ENCODE measurements around the gene ZNF304. TPM values are rescaled to one million over a fixed set of nuclear protein-coding genes. Genes with fewer than 3 reads are reported as not detected.

The ZNF304 gene
- total RNA-seq: 6.8 TPM
- polyA plus RNA-seq: 1 to 10 TPM; 1.9 to 4.4 (median 2.8) TPM

DNA sequence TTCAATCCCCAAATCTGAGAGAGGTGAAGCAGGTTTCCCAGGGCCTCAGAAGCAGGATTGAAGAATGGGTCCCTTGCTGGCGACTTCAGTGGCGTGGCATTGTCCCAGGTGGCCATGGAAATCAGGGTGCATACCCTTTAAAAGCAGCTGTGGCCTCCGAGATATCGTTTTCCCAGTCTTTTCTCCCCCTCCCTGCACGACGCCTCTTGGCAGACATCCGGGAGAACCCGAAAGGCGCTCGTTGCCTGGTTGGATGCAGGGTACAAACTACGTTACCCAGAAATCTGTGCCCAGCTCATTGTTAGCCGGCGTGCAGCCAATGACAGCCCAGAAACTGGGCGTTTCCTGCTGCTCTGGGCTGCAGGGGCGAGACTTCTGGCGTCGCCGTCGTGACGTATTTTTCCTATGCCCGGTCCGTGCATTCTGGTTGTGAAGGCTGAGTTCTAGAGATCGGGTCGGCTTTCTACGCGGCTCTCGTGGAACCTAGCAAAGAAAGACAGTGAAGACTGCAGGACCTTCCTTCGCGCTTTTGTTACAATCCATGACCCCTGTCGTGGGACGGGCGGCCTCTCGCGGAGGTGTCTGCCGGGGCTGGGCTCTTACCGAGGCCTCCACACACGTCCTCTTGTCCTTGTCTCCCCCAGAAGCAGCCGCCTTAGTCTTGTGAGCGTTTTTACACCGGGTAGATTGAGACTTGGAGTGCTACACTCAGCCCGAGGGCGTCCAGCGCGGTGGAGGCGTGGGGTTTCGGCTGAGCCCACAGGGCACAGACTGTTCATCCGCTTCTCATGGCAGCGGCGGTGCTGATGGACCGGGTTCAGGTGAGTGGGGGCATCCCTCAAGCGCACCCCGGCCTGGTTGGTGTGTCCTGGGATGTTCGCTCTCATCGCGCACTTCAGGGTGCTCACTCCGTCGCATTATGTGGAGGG is at the start of gene ZNF304:
Gene ZNF304, plus strand, starts transcription at position 395 of the 929 bp plus-strand sequence. Its CDS starts 394 bp downstream, at position 789.
- peaks cover 14 to 36% (median 24%) of the 10 kb centered on the region in 4 donors for H3K4me1 Mint-ChIP-seq
- H3K4me3 ChIP-seq (ENCODE audit: low read depth, low read length): peak within 1 kb of the TSS; percentile 88

DNA sequence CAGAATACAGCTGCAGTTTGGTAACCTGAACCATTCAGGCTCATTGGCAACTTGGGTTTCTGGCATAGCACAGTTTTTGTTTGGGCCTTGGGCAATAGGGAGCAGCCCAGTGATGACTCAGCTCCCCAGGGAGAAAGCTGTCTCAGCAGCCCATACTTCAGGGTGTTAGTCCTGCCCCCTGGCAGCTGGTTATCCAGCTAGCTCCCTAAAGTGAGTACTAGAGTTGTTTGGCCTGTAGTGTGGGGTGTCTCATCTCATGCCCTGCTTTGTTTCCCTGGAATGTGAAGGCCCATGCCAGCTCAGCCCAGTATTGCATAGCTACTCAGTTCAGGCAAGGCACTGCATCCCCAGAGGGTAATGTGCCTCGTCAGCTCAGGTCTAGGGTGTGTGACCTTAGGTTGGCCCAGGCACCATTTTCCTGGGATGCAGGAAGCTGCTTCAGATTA is 49.0 kb upstream of the ZNF304 start:
- Histone ChIP-seq H3K27me3 (ENCODE audit: control insufficient read depth, insufficient read depth, low read length) (no peaks in the 10 kb centered on the region), H3K4me3 (ENCODE audit: low read depth, low read length) (no peak overlapping the region), H3K9me3 (ENCODE audit: control insufficient read depth in 2 of 2, low read length in 2 of 2) (peaks cover 3 to 31% of the 10 kb centered on the region in 2 experiments), H3K4me1 (ENCODE audit: control insufficient read depth, insufficient read depth, low read length, poor library complexity, severe bottlenecking) (no peaks in the 10 kb centered on the region), H3K36me3 (ENCODE audit: control insufficient read depth, insufficient read depth, low read length) (peaks cover 15% of the 10 kb centered on the region), H3K27ac (ENCODE audit: insufficient read depth, low read length, poor library complexity, severe bottlenecking) (no peak overlapping the region)
- H3K9me3 Mint-ChIP-seq: peaks cover 0 to 30% (median 17%) of the 10 kb centered on the region in 7 donors
- peaks cover 48% of the 10 kb centered on the region for H3K36me3 Mint-ChIP-seq
- no peak overlapping the region for H3K27ac Mint-ChIP-seq
- no peaks in the 10 kb centered on the region for H3K27me3 Mint-ChIP-seq
- peaks cover 1 to 10% (median 6%) of the 10 kb centered on the region in 4 donors for H3K4me1 Mint-ChIP-seq
- H3K4me3 Mint-ChIP-seq: no peak overlapping the region
- no peak for DNase-seq
- ATAC-seq (ENCODE audit: low read depth in 2 of 2): no peak

More for the DNA sequence above, at the start of gene ZNF304:
- H3K36me3 Mint-ChIP-seq: peaks cover 45% of the 10 kb centered on the region
- H3K27me3 ChIP-seq (ENCODE audit: control insufficient read depth, insufficient read depth, low read length): no peaks in the 10 kb centered on the region
- peak within 1 kb of the TSS; percentile 38 to 97 (median 93) for H3K27ac Mint-ChIP-seq
- H3K36me3 ChIP-seq (ENCODE audit: control insufficient read depth, insufficient read depth, low read length): peaks cover 38% of the 10 kb centered on the region
- ATAC-seq (ENCODE audit: low read depth in 2 of 2) (peak; percentile 99 to 100), DNase-seq (peak; percentile 72 to 94 (median 81))
- peaks cover 5 to 51% (median 35%) of the 10 kb centered on the region in 7 donors for H3K9me3 Mint-ChIP-seq
- H3K4me3 Mint-ChIP-seq: peak within 1 kb of the TSS; percentile 92 to 96 (median 96)
- peaks cover 16% of the 10 kb centered on the region for H3K4me1 ChIP-seq (ENCODE audit: control insufficient read depth, insufficient read depth, low read length, poor library complexity, severe bottlenecking)
- peaks cover 10% of the 10 kb centered on the region for H3K27me3 Mint-ChIP-seq
- H3K27ac ChIP-seq (ENCODE audit: insufficient read depth, low read length, poor library complexity, severe bottlenecking): peak within 1 kb of the TSS; percentile 49
- peaks cover 37 to 41% of the 10 kb centered on the region in 2 experiments for H3K9me3 ChIP-seq (ENCODE audit: control insufficient read depth in 2 of 2, low read length in 2 of 2)

GRCh38 chr19:57302727-57303401 is 48.2 kb upstream of the ZNF304 start:
- Mint-ChIP-seq H3K36me3 (peaks cover 41% of the 10 kb centered on the region), H3K27ac (no peak overlapping the region), H3K4me1 (peaks cover 0 to 7% (median 5%) of the 10 kb centered on the region in 4 donors), H3K27me3 (no peaks in the 10 kb centered on the region), H3K4me3 (no peak overlapping the region), H3K9me3 (peaks cover 0 to 25% (median 12%) of the 10 kb centered on the region in 7 donors)
- ATAC-seq (ENCODE audit: low read depth in 2 of 2) (no peak), DNase-seq (no peak)
- Histone ChIP-seq H3K4me3 (ENCODE audit: low read depth, low read length) (no peak overlapping the region), H3K27me3 (ENCODE audit: control insufficient read depth, insufficient read depth, low read length) (no peaks in the 10 kb centered on the region), H3K27ac (ENCODE audit: insufficient read depth, low read length, poor library complexity, severe bottlenecking) (no peak overlapping the region), H3K9me3 (ENCODE audit: control insufficient read depth in 2 of 2, low read length in 2 of 2) (peaks cover 3 to 25% of the 10 kb centered on the region in 2 experiments), H3K4me1 (ENCODE audit: control insufficient read depth, insufficient read depth, low read length, poor library complexity, severe bottlenecking) (no peaks in the 10 kb centered on the region), H3K36me3 (ENCODE audit: control insufficient read depth, insufficient read depth, low read length) (peaks cover 15% of the 10 kb centered on the region)

- Histone ChIP-seq H3K36me3 (ENCODE audit: control insufficient read depth, insufficient read depth, low read length) (peaks cover 10% of the 10 kb centered on the region), H3K4me3 (ENCODE audit: low read depth, low read length) (no peak overlapping the region), H3K4me1 (ENCODE audit: control insufficient read depth, insufficient read depth, low read length, poor library complexity, severe bottlenecking) (no peaks in the 10 kb centered on the region), H3K9me3 (ENCODE audit: control insufficient read depth in 2 of 2, low read length in 2 of 2) (peaks cover 3 to 21% of the 10 kb centered on the region in 2 experiments), H3K27me3 (ENCODE audit: control insufficient read depth, insufficient read depth, low read length) (no peaks in the 10 kb centered on the region), H3K27ac (ENCODE audit: insufficient read depth, low read length, poor library complexity, severe bottlenecking) (no peak overlapping the region)
- ATAC-seq (ENCODE audit: low read depth in 2 of 2): no peak
- H3K36me3 Mint-ChIP-seq: peaks cover 25% of the 10 kb centered on the region
- H3K4me1 Mint-ChIP-seq: peaks cover 0 to 4% (median 0%) of the 10 kb centered on the region in 4 donors
- H3K4me3 Mint-ChIP-seq: no peak overlapping the region
- DNase-seq: no peak
- no peaks in the 10 kb centered on the region for H3K27me3 Mint-ChIP-seq
- no peak overlapping the region for H3K27ac Mint-ChIP-seq
- H3K9me3 Mint-ChIP-seq: peaks cover 0 to 28% (median 8%) of the 10 kb centered on the region in 7 donors
These were observed 46.0 kb upstream of the ZNF304 start for GRCh38 chr19:57305056-57305455.

DNA sequence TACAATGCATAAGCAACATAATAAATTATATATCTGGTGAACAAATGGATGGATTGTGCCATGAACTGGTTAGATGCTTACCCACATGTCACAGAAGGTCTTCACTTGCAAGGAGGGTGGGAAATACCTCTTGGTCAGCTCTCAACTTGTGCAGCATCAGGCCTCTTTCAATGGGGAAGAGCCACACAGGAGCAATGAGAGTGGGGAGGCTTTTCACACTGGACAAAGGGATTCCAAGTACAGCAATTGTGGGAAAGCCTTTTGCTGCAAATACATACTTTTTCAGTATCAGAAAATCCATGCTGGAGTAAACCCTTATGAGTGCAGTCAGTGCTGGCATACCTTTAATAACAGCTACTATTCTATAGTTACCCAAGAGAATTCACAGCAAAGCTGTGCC is 42.6 kb upstream of the ZNF304 start:
- Histone ChIP-seq H3K4me1 (ENCODE audit: control insufficient read depth, insufficient read depth, low read length, poor library complexity, severe bottlenecking) (no peaks in the 10 kb centered on the region), H3K36me3 (ENCODE audit: control insufficient read depth, insufficient read depth, low read length) (no peaks in the 10 kb centered on the region), H3K27ac (ENCODE audit: insufficient read depth, low read length, poor library complexity, severe bottlenecking) (no peak overlapping the region), H3K9me3 (ENCODE audit: control insufficient read depth in 2 of 2, low read length in 2 of 2) (peaks cover 2 to 10% of the 10 kb centered on the region in 2 experiments), H3K27me3 (ENCODE audit: control insufficient read depth, insufficient read depth, low read length) (no peaks in the 10 kb centered on the region), H3K4me3 (ENCODE audit: low read depth, low read length) (no peak overlapping the region)
- peaks cover 0 to 16% (median 4%) of the 10 kb centered on the region in 7 donors for H3K9me3 Mint-ChIP-seq
- ATAC-seq (ENCODE audit: low read depth in 2 of 2) (no peak), DNase-seq (no peak)
- H3K36me3 Mint-ChIP-seq: peaks cover 5% of the 10 kb centered on the region
- H3K27ac Mint-ChIP-seq: no peak overlapping the region
- no peak overlapping the region for H3K4me3 Mint-ChIP-seq
- peaks cover 4% of the 10 kb centered on the region for H3K27me3 Mint-ChIP-seq
- H3K4me1 Mint-ChIP-seq: no peaks in the 10 kb centered on the region

DNA sequence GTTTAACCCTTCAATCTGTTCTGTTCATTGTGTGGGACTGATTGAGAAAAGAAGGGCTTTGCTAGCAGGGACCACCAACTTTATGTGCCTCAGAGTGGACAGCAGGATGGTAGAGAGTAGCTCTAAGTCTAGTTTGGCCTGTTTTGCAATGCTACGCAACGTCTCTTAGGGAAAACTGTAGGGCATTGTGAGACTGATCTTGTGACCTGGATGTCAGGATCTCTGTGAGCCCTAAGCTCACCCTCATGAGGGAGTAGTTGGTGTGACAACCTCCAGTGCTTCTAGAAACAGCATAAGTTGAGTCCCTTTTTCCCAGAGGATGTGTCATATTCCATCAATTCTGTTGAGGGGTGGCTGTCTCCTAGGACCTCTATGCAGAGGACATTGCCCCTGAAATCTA is 40.3 kb upstream of the ZNF304 start:
- Mint-ChIP-seq H3K27ac (no peak overlapping the region), H3K9me3 (peaks cover 0 to 17% (median 15%) of the 10 kb centered on the region in 7 donors), H3K36me3 (peaks cover 5% of the 10 kb centered on the region), H3K4me3 (no peak overlapping the region), H3K27me3 (peaks cover 10% of the 10 kb centered on the region), H3K4me1 (no peaks in the 10 kb centered on the region)
- Histone ChIP-seq H3K27me3 (ENCODE audit: control insufficient read depth, insufficient read depth, low read length) (no peaks in the 10 kb centered on the region), H3K4me3 (ENCODE audit: low read depth, low read length) (no peak overlapping the region), H3K36me3 (ENCODE audit: control insufficient read depth, insufficient read depth, low read length) (no peaks in the 10 kb centered on the region), H3K4me1 (ENCODE audit: control insufficient read depth, insufficient read depth, low read length, poor library complexity, severe bottlenecking) (no peaks in the 10 kb centered on the region), H3K27ac (ENCODE audit: insufficient read depth, low read length, poor library complexity, severe bottlenecking) (no peak overlapping the region), H3K9me3 (ENCODE audit: control insufficient read depth in 2 of 2, low read length in 2 of 2) (peaks cover 3 to 5% of the 10 kb centered on the region in 2 experiments)
- DNase-seq (no peak), ATAC-seq (ENCODE audit: low read depth in 2 of 2) (no peak)

DNA sequence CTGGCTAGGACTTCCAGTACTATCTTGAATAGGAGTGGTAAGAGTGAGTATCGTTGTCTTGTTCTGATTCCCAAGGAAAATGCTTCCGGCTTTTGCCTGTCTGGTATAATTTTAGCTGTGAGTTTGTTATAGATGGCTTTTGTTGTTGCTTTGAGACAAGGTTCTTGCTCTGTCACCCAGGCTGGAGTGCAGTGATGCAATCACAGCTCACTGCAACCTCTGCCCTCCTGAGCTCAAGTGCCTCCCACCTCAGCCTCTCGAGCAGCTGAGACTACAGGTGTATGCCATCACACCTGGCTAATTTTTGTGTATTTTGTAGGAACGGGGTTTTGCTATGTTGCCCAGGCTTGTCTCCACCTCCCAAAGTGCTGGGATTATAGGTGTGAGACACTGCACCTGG is 36.9 kb upstream of the ZNF304 start:
- no peaks in the 10 kb centered on the region for H3K36me3 ChIP-seq (ENCODE audit: control insufficient read depth, insufficient read depth, low read length)
- H3K27ac ChIP-seq (ENCODE audit: insufficient read depth, low read length, poor library complexity, severe bottlenecking): no peak overlapping the region
- peaks cover 0 to 8% of the 10 kb centered on the region in 2 experiments for H3K9me3 ChIP-seq (ENCODE audit: control insufficient read depth in 2 of 2, low read length in 2 of 2)
- Mint-ChIP-seq H3K4me3 (no peak overlapping the region), H3K27ac (no peak overlapping the region), H3K27me3 (peaks cover 28% of the 10 kb centered on the region), H3K36me3 (peaks cover 5% of the 10 kb centered on the region), H3K4me1 (no peaks in the 10 kb centered on the region), H3K9me3 (peaks cover 3 to 26% (median 14%) of the 10 kb centered on the region in 7 donors)
- H3K4me3 ChIP-seq (ENCODE audit: low read depth, low read length): no peak overlapping the region
- ATAC-seq (ENCODE audit: low read depth in 2 of 2): no peak
- no peaks in the 10 kb centered on the region for H3K4me1 ChIP-seq (ENCODE audit: control insufficient read depth, insufficient read depth, low read length, poor library complexity, severe bottlenecking)
- peaks cover 6% of the 10 kb centered on the region for H3K27me3 ChIP-seq (ENCODE audit: control insufficient read depth, insufficient read depth, low read length)
- no peak for DNase-seq
